ENCODE data around the gene SERPINA6.
"Not testable (repeated sequence)": the region's sequence is repeated elsewhere in the genome, so short reads cannot be mapped to it uniquely, and the experiment has no call there.

The SERPINA6 gene

GRCh38 chr14:94295360-94296180, 27.6 kb downstream of the SERPINA6 start:
- Mint-ChIP-seq H3K4me3 (no peak overlapping the region), H3K36me3 (ENCODE audit: low read depth) (no peaks in the 10 kb centered on the region), H3K27me3 (peaks cover 19% of the 10 kb centered on the region), H3K27ac (no peak overlapping the region), H3K9me3 (peaks cover 12% of the 10 kb centered on the region), H3K4me1 (ENCODE audit: low read depth) (no peaks in the 10 kb centered on the region)

- Mint-ChIP-seq H3K36me3 (ENCODE audit: low read depth) (no peaks in the 10 kb centered on the region), H3K27ac (no peak overlapping the region), H3K4me1 (ENCODE audit: low read depth) (no peaks in the 10 kb centered on the region), H3K27me3 (peaks cover 13% of the 10 kb centered on the region), H3K4me3 (no peak overlapping the region), H3K9me3 (peaks cover 8% of the 10 kb centered on the region)
These were observed 29.6 kb downstream of the SERPINA6 start for GRCh38 chr14:94293578-94293924.

GRCh38 chr14:94292872-94293577, 30.1 kb downstream of the SERPINA6 start, which contains the start of gene SERPINA10:
SERPINA10 (minus strand) TSS chr14:94293268; CDS start chr14:94290593, 2,675 bp downstream.
- H3K36me3 Mint-ChIP-seq (ENCODE audit: low read depth): no peaks in the 10 kb centered on the region
- H3K27ac Mint-ChIP-seq: no peak within 1 kb of the TSS
- H3K4me1 Mint-ChIP-seq (ENCODE audit: low read depth): no peaks in the 10 kb centered on the region
- H3K27me3 Mint-ChIP-seq: peaks cover 11% of the 10 kb centered on the region
- H3K4me3 Mint-ChIP-seq: no peak within 1 kb of the TSS
- H3K9me3 Mint-ChIP-seq: peaks cover 7% of the 10 kb centered on the region

- H3K36me3 Mint-ChIP-seq (ENCODE audit: low read depth): no peaks in the 10 kb centered on the region
- no peaks in the 10 kb centered on the region for H3K4me1 Mint-ChIP-seq (ENCODE audit: low read depth)
- H3K27me3 Mint-ChIP-seq: peaks cover 6% of the 10 kb centered on the region
- no peak overlapping the region for H3K4me3 Mint-ChIP-seq
- H3K27ac Mint-ChIP-seq: no peak overlapping the region
- H3K9me3 Mint-ChIP-seq: peaks cover 11% of the 10 kb centered on the region
These were observed 30.6 kb downstream of the SERPINA6 start for GRCh38 chr14:94292526-94292871.

GRCh38 chr14:94291906-94292525, 31.1 kb downstream of the SERPINA6 start:
- Mint-ChIP-seq H3K9me3 (peaks cover 11% of the 10 kb centered on the region), H3K27me3 (peaks cover 6% of the 10 kb centered on the region), H3K27ac (no peak overlapping the region), H3K4me1 (ENCODE audit: low read depth) (no peaks in the 10 kb centered on the region), H3K4me3 (no peak overlapping the region), H3K36me3 (ENCODE audit: low read depth) (no peaks in the 10 kb centered on the region)

GRCh38 chr14:94291159-94291905, 31.8 kb downstream of the SERPINA6 start:
- no peak overlapping the region for H3K27ac Mint-ChIP-seq
- no peaks in the 10 kb centered on the region for H3K4me1 Mint-ChIP-seq (ENCODE audit: low read depth)
- no peaks in the 10 kb centered on the region for H3K36me3 Mint-ChIP-seq (ENCODE audit: low read depth)
- peaks cover 3% of the 10 kb centered on the region for H3K27me3 Mint-ChIP-seq
- H3K9me3 Mint-ChIP-seq: peaks cover 6% of the 10 kb centered on the region
- H3K4me3 Mint-ChIP-seq: no peak overlapping the region

GRCh38 chr14:94290197-94290596, 32.9 kb downstream of the SERPINA6 start:
- no peaks in the 10 kb centered on the region for H3K4me1 Mint-ChIP-seq (ENCODE audit: low read depth)
- no peaks in the 10 kb centered on the region for H3K27me3 Mint-ChIP-seq
- no peak overlapping the region for H3K4me3 Mint-ChIP-seq
- no peak overlapping the region for H3K27ac Mint-ChIP-seq
- no peaks in the 10 kb centered on the region for H3K36me3 Mint-ChIP-seq (ENCODE audit: low read depth)
- peaks cover 4% of the 10 kb centered on the region for H3K9me3 Mint-ChIP-seq

GRCh38 chr14:94288610-94289465, 34.3 kb downstream of the SERPINA6 start:
- Mint-ChIP-seq H3K4me1 (ENCODE audit: low read depth) (no peaks in the 10 kb centered on the region), H3K9me3 (peaks cover 4% of the 10 kb centered on the region), H3K4me3 (no peak overlapping the region), H3K27ac (no peak overlapping the region), H3K27me3 (no peaks in the 10 kb centered on the region), H3K36me3 (ENCODE audit: low read depth) (no peaks in the 10 kb centered on the region)

- H3K4me1 Mint-ChIP-seq (ENCODE audit: low read depth): no peaks in the 10 kb centered on the region
- no peak overlapping the region for H3K27ac Mint-ChIP-seq
- peaks cover 4% of the 10 kb centered on the region for H3K9me3 Mint-ChIP-seq
- H3K27me3 Mint-ChIP-seq: no peaks in the 10 kb centered on the region
- no peak overlapping the region for H3K4me3 Mint-ChIP-seq
- no peaks in the 10 kb centered on the region for H3K36me3 Mint-ChIP-seq (ENCODE audit: low read depth)
These were observed 38.0 kb downstream of the SERPINA6 start for GRCh38 chr14:94285158-94285557.

- no peak overlapping the region for H3K27ac Mint-ChIP-seq
These were observed 38.9 kb downstream of the SERPINA6 start for GRCh38 chr14:94284221-94284620.

GRCh38 chr14:94282991-94283723, 40.0 kb downstream of the SERPINA6 start:
- no peak overlapping the region for H3K27ac Mint-ChIP-seq
- H3K4me3 Mint-ChIP-seq: no peak overlapping the region
- H3K27me3 Mint-ChIP-seq: peaks cover 5% of the 10 kb centered on the region
- peaks cover 4% of the 10 kb centered on the region for H3K9me3 Mint-ChIP-seq
- no peaks in the 10 kb centered on the region for H3K4me1 Mint-ChIP-seq (ENCODE audit: low read depth)
- H3K36me3 Mint-ChIP-seq (ENCODE audit: low read depth): no peaks in the 10 kb centered on the region

More at GRCh38 chr14:94284221-94284620, 38.9 kb downstream of the SERPINA6 start:
- H3K9me3 Mint-ChIP-seq: peaks cover 4% of the 10 kb centered on the region
- no peak overlapping the region for H3K4me3 Mint-ChIP-seq
- H3K36me3 Mint-ChIP-seq (ENCODE audit: low read depth): no peaks in the 10 kb centered on the region
- no peaks in the 10 kb centered on the region for H3K4me1 Mint-ChIP-seq (ENCODE audit: low read depth)
- H3K27me3 Mint-ChIP-seq: no peaks in the 10 kb centered on the region

GRCh38 chr14:94278731-94279130, 44.4 kb downstream of the SERPINA6 start:
- no peaks in the 10 kb centered on the region for H3K9me3 Mint-ChIP-seq
- H3K27ac Mint-ChIP-seq: no peak overlapping the region
- peaks cover 5% of the 10 kb centered on the region for H3K27me3 Mint-ChIP-seq
- H3K36me3 Mint-ChIP-seq (ENCODE audit: low read depth): no peaks in the 10 kb centered on the region
- no peak overlapping the region for H3K4me3 Mint-ChIP-seq
- H3K4me1 Mint-ChIP-seq (ENCODE audit: low read depth): no peaks in the 10 kb centered on the region

GRCh38 chr14:94276898-94277561, 46.1 kb downstream of the SERPINA6 start:
- H3K4me1 Mint-ChIP-seq (ENCODE audit: low read depth); H3K4me3 Mint-ChIP-seq; H3K27ac Mint-ChIP-seq; H3K9me3 Mint-ChIP-seq; H3K36me3 Mint-ChIP-seq (ENCODE audit: low read depth): not testable (repeated sequence)
- peaks cover 14% of the 10 kb centered on the region for H3K27me3 Mint-ChIP-seq

All from stimulated activated naive CD8-positive, alpha-beta T cell treated with anti-CD3 and anti-CD28 coated beads, Interleukin-15, Interleukin-2, amounts not matched to agents 100 ng/mL and 50 ng/mL, for 24 hours (primary cell).